Measurements from ENCODE around the gene MAST4.

The MAST4 gene

DNA sequence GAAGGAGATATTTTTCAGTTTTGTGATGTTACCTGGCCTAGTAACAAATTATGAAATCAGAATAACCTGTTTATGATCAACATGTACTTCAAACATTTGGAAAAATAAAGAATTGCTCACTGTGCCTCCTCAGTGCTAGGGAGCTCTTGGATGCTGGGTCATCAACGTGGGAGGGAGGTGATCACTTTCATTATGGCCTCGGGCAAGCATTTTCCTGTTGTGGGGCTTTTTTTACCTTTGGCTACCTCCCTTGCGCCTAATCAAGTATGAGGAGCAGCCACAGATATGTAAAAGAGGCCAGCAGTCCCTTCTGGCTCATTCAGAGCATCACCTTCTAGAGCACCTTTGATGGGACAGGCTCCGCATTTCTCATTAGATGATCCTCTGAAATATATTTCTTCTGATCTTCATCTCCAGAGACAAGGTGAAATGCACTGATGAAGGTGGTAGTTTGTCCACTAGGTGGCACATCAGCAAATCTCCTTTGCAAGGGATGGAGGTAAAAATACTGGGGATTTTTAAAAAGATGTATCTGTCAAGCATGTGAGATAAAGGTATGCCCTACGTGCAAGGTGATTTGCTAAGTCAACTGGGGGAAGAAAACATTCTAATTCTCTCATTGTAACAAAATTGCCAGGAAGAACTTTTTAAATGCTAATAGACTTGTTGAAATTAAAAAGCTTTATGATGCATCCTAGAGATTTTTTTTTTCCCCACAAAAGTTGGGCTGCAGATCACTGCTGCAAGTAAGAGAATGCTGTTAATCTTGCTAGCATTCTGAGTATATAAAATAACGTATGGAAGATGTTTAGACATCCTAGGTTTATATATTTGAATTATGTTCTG, 218.2 kb downstream of the MAST4 start:
- DNase-seq: peak; percentile 73

DNA sequence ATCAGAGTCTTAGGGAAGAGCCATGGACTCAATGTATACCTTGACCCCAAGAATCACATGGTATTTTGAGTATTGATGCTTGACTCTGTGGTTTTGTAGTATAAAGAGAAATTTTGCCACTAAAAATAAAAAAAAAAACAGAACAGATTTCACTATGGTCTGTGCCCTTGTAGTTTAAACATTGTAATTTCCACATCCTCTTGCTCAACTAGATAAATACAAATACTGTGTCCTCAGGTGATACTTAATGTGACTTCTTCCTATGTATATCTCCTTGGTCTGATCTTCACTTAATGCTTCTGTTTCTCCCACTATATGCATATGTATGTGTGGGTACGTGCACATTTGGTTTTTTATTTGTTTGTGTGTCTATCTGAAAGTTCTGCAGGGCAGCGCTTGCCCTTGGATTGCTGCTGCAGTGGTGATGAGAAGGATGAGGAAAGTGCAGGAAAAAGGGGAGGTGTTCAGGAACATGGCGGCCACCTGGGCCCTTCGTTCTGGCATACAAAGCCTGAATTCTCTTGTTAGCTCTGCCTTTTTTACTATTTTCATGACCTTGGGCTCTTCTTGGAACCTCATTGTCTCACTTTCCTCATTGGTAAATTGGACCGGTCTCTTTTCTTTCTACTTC, 222.2 kb downstream of the MAST4 start:
- DNase-seq: no peak

DNA sequence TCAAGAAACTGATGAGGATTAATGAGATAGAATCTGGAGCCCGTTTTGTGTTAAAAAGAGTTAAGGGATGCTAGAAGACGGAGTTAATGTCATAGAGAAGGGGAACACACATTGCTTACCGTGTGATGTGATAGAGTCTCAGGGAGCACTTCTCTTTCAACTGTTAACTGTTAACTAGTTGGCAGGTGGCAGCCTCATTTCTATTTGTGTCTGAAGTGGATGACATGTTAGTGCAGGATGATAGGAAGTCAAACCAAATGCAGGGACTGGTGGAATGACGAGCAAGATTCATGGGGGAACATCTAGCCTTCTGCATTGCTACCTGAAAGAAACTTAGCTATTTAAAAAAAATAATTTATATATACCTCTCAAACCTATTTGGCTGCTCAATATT, 222.7 kb downstream of the MAST4 start:
- no peak for DNase-seq

DNA sequence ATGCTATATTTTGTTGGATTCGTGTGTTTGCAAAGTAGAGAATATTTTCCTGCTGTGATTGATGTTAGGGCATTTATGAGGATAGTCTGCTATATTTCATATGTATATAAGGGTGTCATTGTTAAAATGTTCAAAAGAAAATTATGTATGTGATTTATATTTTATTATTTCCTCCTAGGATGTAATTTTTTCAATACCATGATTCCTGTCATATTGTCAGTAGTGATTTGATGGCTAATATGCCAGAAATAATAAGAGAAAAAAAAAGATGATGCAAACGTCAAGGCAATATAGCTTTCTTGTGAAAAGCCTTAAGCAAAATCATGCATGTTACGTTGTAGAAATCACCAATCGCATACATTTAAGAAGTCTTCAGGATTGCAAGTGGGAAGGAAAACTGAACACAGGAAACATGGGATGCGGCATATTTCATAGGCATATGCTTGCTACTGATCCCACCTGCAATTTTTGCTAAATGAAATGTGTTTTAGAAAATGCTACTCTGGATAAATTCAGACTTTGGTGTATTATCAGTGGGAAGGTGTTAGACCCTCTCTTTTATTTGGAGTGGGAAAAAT, 224.5 kb downstream of the MAST4 start:
- DNase-seq: no peak

- peak; percentile 71 for DNase-seq
Observed at GRCh38 chr5:66821688-66822429, 225.7 kb downstream of the MAST4 start.

GRCh38 chr5:66822906-66823305, 226.7 kb downstream of the MAST4 start:
- DNase-seq: peak; percentile 34

DNA sequence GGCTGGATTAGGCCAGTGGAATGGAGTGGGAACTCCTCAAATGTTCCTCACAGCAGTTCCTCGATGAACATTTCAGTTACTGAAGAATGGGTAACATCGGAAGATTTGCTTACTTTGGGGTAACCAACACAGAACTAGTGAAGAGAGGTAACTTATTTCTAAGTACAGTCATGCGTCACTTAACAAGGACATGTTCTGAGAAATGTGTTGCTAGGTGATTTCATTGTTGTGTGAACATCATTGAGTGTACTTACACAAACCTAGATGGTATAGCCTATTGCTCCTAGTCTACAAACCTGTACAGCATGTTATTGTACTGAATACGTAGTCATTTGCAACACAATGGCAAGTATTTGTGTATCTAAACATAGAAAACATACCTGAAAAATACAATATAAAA, 228.3 kb downstream of the MAST4 start:
- DNase-seq: no peak

- no peak for DNase-seq
Observed at GRCh38 chr5:66826263-66826662, 230.1 kb downstream of the MAST4 start.

DNA sequence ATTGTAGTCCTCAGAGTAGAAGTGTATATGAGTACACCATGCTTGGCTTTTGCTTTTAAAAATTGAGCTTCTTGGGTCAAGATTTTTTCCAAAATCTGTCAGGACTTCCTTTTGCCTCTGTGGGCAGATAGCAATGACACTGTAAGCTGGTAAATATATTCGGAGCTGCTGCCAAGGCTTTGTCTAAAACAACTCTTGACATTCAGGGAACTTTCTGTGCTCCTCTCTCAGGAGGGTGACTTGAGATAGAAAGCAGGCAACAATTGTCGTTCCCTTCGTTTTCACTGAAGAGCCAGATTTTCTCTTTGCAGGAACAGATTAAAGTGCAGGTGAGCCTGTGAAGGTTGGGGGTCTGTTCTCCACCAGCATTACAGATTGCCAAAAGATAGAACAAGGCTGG, 230.5 kb downstream of the MAST4 start:
- DNase-seq: no peak

DNA sequence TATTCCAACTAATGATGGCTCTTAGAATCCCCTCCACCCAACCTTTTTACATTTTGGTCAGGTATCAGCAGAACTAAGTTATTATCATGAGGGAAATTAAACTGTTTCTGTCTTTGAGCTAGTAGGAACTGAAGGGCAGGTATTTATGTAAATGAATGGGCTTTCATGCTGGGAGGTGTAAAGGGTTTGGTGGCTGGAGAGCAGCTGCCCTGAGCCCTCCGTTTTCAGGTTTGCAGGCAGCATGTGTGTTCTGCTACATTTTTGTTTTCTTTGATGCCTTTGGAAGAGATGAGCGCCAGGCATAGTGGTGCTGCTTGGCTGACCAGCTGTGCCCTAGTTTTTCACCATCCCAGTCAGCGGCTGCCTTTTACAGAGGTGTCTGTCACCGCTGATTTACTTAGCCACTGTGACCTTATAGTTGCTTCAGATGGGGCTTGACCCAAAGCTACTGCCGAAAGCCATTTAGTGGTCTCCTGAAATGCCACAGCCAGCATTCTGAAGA, 231.9 kb downstream of the MAST4 start:
- DNase-seq: no peak

DNA sequence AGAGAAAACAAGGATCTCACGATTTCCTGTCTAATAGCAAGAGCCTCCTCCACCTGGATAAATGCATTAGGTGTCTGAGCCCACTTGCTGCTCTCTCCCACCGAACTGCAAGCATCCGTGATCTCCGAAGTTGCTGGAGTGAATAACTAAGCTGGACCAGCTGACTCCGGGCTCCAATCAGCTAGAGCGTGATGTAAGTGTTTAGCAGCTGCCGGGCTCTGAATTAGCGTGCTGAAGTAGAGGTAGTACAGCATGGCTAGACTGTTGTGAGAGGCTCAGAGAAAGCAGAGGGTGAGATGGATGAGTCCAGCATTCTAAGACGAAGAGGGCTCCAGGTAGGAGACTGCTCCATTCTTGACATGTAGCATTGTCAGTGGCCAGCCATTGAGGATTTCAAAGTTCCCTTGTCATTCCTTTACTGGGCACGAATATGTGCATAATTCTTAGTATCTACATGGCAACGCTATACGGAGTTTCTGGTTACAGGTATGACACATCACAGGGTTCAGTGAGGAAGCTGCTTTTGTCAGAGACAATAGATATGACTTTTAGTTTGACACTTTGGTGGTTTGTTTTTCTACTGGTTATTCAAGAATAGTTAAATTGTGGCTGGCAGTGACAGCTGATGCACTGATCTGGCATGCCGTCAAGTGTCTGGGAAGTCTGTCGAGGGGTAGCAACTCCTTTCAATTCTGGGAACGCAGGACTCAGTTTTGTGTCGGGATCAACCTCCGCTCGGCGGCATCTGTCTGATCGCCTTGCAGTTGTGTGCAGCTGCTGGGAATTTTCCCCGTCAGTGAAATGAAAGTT, 232.6 kb downstream of the MAST4 start:
- DNase-seq: peak; percentile 77

GRCh38 chr5:66829358-66829674, 233.1 kb downstream of the MAST4 start:
- DNase-seq: no peak

- peak; percentile 37 for DNase-seq
Observed at GRCh38 chr5:66829826-66830225, 233.6 kb downstream of the MAST4 start.

GRCh38 chr5:66830636-66831035, 234.4 kb downstream of the MAST4 start:
- peak; percentile 53 for DNase-seq

DNA sequence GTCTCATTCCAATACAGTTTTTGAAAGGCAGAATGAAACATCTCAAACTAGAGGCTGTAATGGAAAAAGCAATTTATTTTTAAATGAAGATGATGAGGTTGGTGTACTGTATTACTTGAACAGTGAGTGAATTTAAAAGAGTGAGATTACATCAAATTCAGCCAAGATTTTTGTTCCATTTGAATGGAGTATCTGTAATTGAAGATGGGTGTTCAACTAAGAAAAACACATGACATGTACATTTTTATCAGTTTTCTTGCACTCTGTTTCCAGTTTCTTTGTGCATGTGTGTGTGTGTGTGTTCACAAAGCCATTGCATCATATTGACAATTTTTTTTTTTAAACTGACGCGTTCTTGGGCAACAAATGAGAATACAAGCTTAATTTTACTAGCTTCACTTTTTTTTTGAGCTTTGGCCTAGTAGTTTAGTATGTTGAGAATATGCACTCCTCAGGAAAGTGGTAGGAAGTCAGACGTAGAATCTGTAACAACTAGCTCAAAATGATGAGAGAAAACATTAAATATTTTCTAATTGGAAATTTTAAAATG, 243.5 kb downstream of the MAST4 start:
- DNase-seq: peak; percentile 33

- DNase-seq: peak; percentile 60
Observed at GRCh38 chr5:66840511-66841013, 244.4 kb downstream of the MAST4 start.

GRCh38 chr5:66841264-66841663, 245.1 kb downstream of the MAST4 start:
- DNase-seq: no peak

DNA sequence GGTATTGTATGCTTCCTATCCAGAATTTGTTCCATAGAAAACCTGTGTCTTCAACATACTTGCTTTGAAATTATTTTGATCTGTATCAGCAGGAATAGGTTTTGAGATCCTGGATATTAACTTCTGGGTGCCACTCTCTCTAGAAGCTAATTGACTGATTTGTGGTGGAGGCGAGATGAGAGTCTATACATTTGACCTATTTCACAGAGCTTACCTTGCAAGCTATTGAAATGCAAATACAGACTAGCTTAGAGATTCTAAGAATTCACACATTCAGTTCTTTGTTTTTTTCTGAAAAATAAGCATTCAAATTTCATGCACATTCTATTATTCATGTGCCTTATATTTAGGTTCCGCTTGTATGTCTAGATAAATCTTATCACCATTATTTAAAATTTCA, 246.3 kb downstream of the MAST4 start:
- no peak for DNase-seq

DNA sequence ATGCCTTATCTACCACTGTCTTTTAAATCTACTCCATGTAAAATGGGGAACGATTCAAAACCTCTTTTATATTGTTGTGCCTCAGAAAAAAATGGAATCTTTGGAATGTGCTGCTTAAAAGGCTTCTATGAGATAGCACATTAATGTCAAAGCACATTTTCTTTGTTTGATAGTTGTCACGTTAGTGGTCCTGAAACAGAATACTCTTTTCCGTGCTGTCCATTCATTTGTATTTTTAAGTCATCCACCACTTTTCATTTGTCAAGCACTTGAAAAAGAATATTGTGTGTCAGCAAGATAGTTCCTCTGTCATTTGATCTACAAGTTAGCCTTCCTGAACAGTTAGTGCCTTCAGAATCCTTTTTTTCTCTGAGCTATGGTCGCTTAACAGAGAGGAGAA, 246.9 kb downstream of the MAST4 start:
- DNase-seq: no peak

DNA sequence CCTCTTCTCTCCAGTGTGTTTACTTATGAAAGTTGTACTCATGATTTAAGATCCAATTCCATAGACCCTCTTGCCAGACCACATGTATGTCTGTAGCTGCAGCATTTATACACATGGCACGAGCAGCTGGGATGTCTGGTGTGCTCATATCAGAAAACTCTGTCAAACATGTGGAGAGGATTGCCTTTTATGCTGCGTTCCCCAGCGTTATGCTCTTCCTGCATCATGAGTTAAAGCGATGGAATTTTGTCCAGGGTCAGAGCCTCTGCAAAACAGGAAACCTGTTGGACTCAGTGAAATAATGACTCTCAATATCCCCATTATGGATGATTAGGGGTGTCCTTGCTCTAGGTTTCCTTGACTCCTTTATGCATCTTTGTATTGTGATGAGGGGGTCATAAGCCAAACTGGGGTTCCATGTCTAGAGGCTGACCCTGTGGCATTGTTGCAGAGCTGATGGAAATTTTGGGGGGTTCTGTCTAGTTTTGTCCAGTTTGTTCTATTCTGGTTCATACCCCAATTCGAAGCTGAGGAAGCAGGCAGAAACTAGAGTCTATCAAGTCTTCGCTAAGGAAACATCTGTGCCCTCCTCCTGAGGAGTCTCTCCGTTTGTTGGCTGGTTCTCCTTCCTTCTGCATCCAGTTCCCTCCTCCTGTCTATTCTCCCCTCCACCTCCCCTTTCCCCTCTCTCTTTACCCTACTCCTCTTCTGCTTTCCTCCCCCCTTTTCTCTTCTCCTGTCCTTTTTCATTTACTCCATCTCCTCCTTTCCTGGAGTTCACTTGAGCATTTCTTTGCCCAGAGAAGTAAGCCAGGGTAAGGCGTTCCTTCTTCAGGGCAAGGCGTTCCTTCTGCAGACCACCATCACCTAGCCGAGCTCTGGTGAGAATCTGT, 252.8 kb downstream of the MAST4 start:
- DNase-seq: peak; percentile 28

- DNase-seq: peak; percentile 65
Observed at GRCh38 chr5:66849803-66850202, 253.6 kb downstream of the MAST4 start.
